CD8-positive, alpha-beta memory T cell (primary cell): Measurements from ENCODE around the gene TAC3. TPM values are rescaled to one million over a fixed set of nuclear protein-coding genes. Genes with fewer than 3 reads are reported as not detected.
A peak's percentile ranks its signal among the peaks of the same experiment; 100 is the strongest.

ENCODE experiments used
- CTCF ChIA-PET: fragments of 350-600 bp; sonication (Branson Sonifier 250); formaldehyde crosslinking; loops from one replicate; lab custom pipeline; 2021; ENCODE audit warnings: antibody characterized with exemption; lab: Charles Lee
- POLR2A ChIA-PET: fragments of 350-600 bp; sonication (Branson Sonifier 250); formaldehyde crosslinking; loops from one replicate; lab custom pipeline; 2021; ENCODE audit warnings: antibody characterized with exemption; lab: Charles Lee
- DNase-seq, 5 donors: peaks; one replicate each; pipeline versions ENCODE4 v3.0.0 to v3.0.0-alpha.2; 2020 to 2022; ENCODE audit warnings: mixed read lengths in 1 of 5
- H3K27ac ChIP-seq: one replicate; pipeline ENCODE4 v1.7.0; 2013; ENCODE audit warnings: low read depth, mild to moderate bottlenecking, low read length, moderate library complexity
- H3K27me3 ChIP-seq: 2 replicates; pipeline ENCODE4 v1.7.0; 2013; ENCODE audit warnings: low read length, mild to moderate bottlenecking; ENCODE audit not compliant: insufficient read depth, poor library complexity, severe bottlenecking
- H3K36me3 ChIP-seq: 2 replicates; pipeline ENCODE4 v1.7.0; 2013; ENCODE audit warnings: mild to moderate bottlenecking, low read length, moderate library complexity; ENCODE audit not compliant: insufficient read depth
- H3K4me1 ChIP-seq: 2 replicates; pipeline ENCODE4 v1.7.0; 2013; ENCODE audit warnings: mild to moderate bottlenecking, low read length, moderate library complexity; ENCODE audit not compliant: insufficient read depth
- H3K4me3 ChIP-seq: 2 replicates; pipeline ENCODE4 v1.7.0; 2013; ENCODE audit warnings: mild to moderate bottlenecking, low read length
- H3K9me3 ChIP-seq: 2 replicates; pipeline ENCODE4 v1.7.0; 2013; ENCODE audit warnings: mild to moderate bottlenecking, low read length
- H3K27ac Mint-ChIP-seq, 8 donors: one replicate each; pipeline ENCODE4 v1.8.0; 2020 to 2021; ENCODE audit warnings: mixed read lengths in 8 of 8, mild to moderate bottlenecking in 6 of 8, inconsistent platforms in 3 of 8, moderate library complexity in 3 of 8
- H3K27me3 Mint-ChIP-seq, 2 donors: one replicate each; pipeline ENCODE4 v1.8.0; 2020 to 2021; ENCODE audit warnings: mixed read lengths in 2 of 2, mild to moderate bottlenecking in 1 of 2, moderate library complexity in 1 of 2
- H3K36me3 Mint-ChIP-seq, 3 donors: one replicate each; pipeline ENCODE4 v1.8.0; 2020 to 2021; ENCODE audit warnings: mixed read lengths in 3 of 3, inconsistent platforms in 1 of 3, mild to moderate bottlenecking in 1 of 3
- H3K4me1 Mint-ChIP-seq, 3 donors: one replicate each; pipeline ENCODE4 v1.8.0; 2020 to 2021; ENCODE audit warnings: mixed read lengths in 3 of 3, inconsistent platforms in 1 of 3, mild to moderate bottlenecking in 1 of 3
- H3K4me3 Mint-ChIP-seq, 7 donors: one replicate each; pipeline ENCODE4 v1.8.0; 2020 to 2021; ENCODE audit warnings: mixed read lengths in 7 of 7, mild to moderate bottlenecking in 6 of 7, moderate library complexity in 4 of 7, inconsistent platforms in 2 of 7
- H3K9me3 Mint-ChIP-seq, 5 donors: one replicate each; pipeline ENCODE4 v1.8.0; 2020 to 2022; ENCODE audit warnings: mixed read lengths in 5 of 5, mild to moderate bottlenecking in 3 of 5, moderate library complexity in 2 of 5, inconsistent platforms in 1 of 5
- polyA plus RNA-seq: library from polyadenylated mRNA; unstranded; fragments of 300-500 nt; fragmentation: Illumina TruSeq; gene quantifications from one replicate; pipeline ENCODE4 v1.2.3, GENCODE V29; 2021
- total RNA-seq, 2 experiments: library from RNA; stranded (reverse); gene quantifications; one replicate each; pipeline ENCODE4 v1.2.3, GENCODE V29; 2021

The TAC3 gene
- total and polyA plus RNA-seq, 3 experiments from 2014 or later: not detected

DNA sequence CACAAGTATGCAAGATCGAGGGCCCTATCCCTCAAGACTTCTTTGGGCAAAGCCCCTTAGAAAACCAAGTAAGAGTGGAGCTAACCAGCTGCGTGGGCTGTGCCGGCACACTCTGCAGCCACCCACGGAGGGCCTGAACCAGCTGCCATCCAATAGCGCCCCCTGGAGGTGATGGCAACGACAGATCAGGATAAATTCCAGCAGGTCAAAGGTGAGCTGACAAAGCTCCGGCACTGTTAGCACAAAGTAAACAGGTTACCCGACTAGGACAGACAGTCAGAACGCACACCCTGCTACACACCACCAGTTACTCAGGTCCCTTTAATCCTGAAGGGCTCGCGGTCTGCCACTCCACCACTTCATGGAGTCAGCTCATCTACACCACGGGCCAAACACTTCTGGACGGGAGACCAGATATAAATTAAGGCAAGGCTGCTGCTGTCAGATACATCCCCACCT lies 14.9 kb downstream of the TAC3 start:
- Mint-ChIP-seq H3K27me3 (no peaks in the 10 kb centered on the region), H3K27ac (peak overlapping the region in 3 of 8 donors; percentile 15 to 74 (median 45)), H3K4me1 (peaks cover 48 to 79% (median 73%) of the 10 kb centered on the region in 3 donors), H3K36me3 (peaks cover 4 to 81% (median 17%) of the 10 kb centered on the region in 3 donors), H3K9me3 (no peaks in the 10 kb centered on the region), H3K4me3 (peak overlapping the region in 2 of 7 donors; percentile 27 to 41)
- Histone ChIP-seq H3K36me3 (peaks cover 26% of the 10 kb centered on the region), H3K27me3 (no peaks in the 10 kb centered on the region), H3K9me3 (no peaks in the 10 kb centered on the region), H3K4me1 (peaks cover 40% of the 10 kb centered on the region), H3K4me3 (no peak overlapping the region), H3K27ac (no peak overlapping the region)
- DNase-seq: peak; percentile 54 to 76 (median 62)
- POLR2A ChIA-PET: interaction anchor here (0.8 kb wide), 1 partner anchor 105 kb away, joined by 3 read pairs; no protein-coding TSS in a partner anchor
- CTCF ChIA-PET: interaction anchor here (0.6 to 4.6 kb wide), 17 partner anchors 9 to 487 kb away, joined by 3 to 23 read pairs (median 3); no protein-coding TSS in a partner anchor

DNA sequence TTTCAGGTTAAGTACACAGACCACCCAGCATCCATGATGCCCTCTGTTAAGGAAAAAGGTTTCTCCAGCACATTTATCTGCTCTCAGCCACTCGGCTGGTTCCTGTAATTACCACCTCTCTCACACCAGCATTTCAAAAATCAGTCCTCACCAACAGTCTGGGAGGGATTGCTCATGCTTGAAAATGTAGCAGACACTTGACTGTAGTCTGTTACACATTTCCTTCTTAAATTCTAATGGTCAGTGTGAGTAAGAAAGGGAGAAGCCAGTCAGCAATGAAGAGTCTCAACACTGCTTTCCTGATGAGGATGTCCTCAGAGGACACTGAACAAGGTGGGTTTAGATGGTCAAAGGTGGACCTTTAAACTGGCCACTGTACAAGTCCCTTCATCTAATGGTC lies 15.9 kb downstream of the TAC3 start:
- ChIA-PET CTCF (interaction anchor here (1.4 to 4.6 kb wide), 3 partner anchors 13 to 486 kb away, joined by 3 to 23 read pairs (median 4); no protein-coding TSS in a partner anchor), POLR2A (no interaction called here)
- Histone ChIP-seq H3K36me3 (peaks cover 26% of the 10 kb centered on the region), H3K27me3 (no peaks in the 10 kb centered on the region), H3K4me3 (no peak overlapping the region), H3K27ac (no peak overlapping the region), H3K9me3 (no peaks in the 10 kb centered on the region), H3K4me1 (peaks cover 36% of the 10 kb centered on the region)
- Mint-ChIP-seq H3K4me1 (peaks cover 42 to 72% (median 68%) of the 10 kb centered on the region in 3 donors), H3K27ac (peak overlapping the region in 2 of 8 donors; percentile 43 to 64), H3K9me3 (no peaks in the 10 kb centered on the region), H3K36me3 (peaks cover 4 to 87% (median 23%) of the 10 kb centered on the region in 3 donors), H3K4me3 (no peak overlapping the region), H3K27me3 (no peaks in the 10 kb centered on the region)
- DNase-seq: no peak

DNA sequence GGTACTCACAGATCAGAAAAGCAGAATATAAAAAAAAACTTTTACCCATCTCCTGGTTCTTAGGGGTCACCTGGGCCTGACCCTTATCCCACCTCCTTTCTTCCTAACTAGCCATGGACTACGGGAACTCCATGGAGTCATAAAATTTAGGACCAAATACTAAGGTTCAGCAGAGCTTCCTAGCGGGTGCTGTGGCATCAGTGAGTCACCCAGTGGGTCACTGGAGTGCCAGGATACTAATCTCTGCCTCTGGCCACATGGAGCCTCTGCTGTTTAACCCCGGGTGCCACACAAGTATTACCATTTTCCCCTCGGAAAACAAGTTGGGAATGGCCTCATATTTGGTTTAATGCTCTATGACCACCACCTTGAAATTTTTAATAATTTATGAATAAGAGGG lies 16.9 kb downstream of the TAC3 start:
- Mint-ChIP-seq H3K27ac (peak overlapping the region in 3 of 8 donors; percentile 14 to 49 (median 48)), H3K4me1 (peaks cover 35 to 63% (median 58%) of the 10 kb centered on the region in 3 donors), H3K36me3 (peaks cover 4 to 84% (median 23%) of the 10 kb centered on the region in 3 donors), H3K27me3 (no peaks in the 10 kb centered on the region), H3K4me3 (no peak overlapping the region), H3K9me3 (no peaks in the 10 kb centered on the region)
- Histone ChIP-seq H3K9me3 (no peaks in the 10 kb centered on the region), H3K4me3 (no peak overlapping the region), H3K4me1 (peaks cover 29% of the 10 kb centered on the region), H3K27me3 (no peaks in the 10 kb centered on the region), H3K36me3 (peaks cover 26% of the 10 kb centered on the region), H3K27ac (no peak overlapping the region)
- DNase-seq: no peak
- CTCF ChIA-PET: no interaction called here
- POLR2A ChIA-PET: interaction anchor here (0.7 kb wide), 1 partner anchor 12 kb away, joined by 3 read pairs; no protein-coding TSS in a partner anchor

DNA sequence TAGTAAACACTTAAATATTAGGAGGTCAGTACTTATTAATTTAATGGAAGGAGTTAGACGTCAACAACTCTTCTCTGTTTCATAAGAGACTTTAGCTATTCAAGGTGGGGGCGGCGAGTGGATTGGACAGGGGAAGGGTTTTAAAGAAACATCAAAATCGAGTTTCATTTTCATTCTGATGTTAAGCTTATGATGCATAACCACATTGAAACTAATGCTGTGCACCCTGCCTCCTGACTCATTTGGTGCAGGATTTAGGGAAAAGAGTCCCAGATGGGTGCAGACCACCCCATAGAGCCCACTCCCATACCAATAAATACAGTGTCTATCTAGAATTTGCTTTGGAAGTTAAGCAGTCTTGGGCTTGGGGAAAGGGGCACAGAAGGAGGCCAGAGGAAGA lies 17.3 kb downstream of the TAC3 start:
- H3K4me3 ChIP-seq: no peak overlapping the region
- Mint-ChIP-seq H3K9me3 (no peaks in the 10 kb centered on the region), H3K4me1 (peaks cover 31 to 58% (median 53%) of the 10 kb centered on the region in 3 donors), H3K27me3 (no peaks in the 10 kb centered on the region), H3K4me3 (peak overlapping the region in 1 of 7 donors; percentile 52), H3K36me3 (peaks cover 4 to 79% (median 19%) of the 10 kb centered on the region in 3 donors), H3K27ac (peak overlapping the region in 7 of 8 donors; percentile 2 to 87 (median 49))
- H3K27ac ChIP-seq: no peak overlapping the region
- DNase-seq: no peak
- no peaks in the 10 kb centered on the region for H3K9me3 ChIP-seq
- H3K36me3 ChIP-seq: peaks cover 22% of the 10 kb centered on the region
- H3K4me1 ChIP-seq: peaks cover 29% of the 10 kb centered on the region
- ChIA-PET POLR2A (no interaction called here), CTCF (no interaction called here)
- H3K27me3 ChIP-seq: no peaks in the 10 kb centered on the region

- POLR2A ChIA-PET: no interaction called here
- CTCF ChIA-PET: no interaction called here
- H3K36me3 Mint-ChIP-seq: peaks cover 4 to 73% (median 15%) of the 10 kb centered on the region in 3 donors
- H3K4me3 Mint-ChIP-seq: no peak overlapping the region
- peaks cover 28 to 53% (median 48%) of the 10 kb centered on the region in 3 donors for H3K4me1 Mint-ChIP-seq
- H3K27ac Mint-ChIP-seq: peak overlapping the region in 4 of 8 donors; percentile 42 to 87 (median 46)
- no peak for DNase-seq
- no peaks in the 10 kb centered on the region for H3K9me3 Mint-ChIP-seq
- Histone ChIP-seq H3K36me3 (peaks cover 16% of the 10 kb centered on the region), H3K9me3 (no peaks in the 10 kb centered on the region), H3K4me3 (no peak overlapping the region), H3K27me3 (no peaks in the 10 kb centered on the region), H3K4me1 (peaks cover 29% of the 10 kb centered on the region), H3K27ac (no peak overlapping the region)
- no peaks in the 10 kb centered on the region for H3K27me3 Mint-ChIP-seq
Measured at GRCh38 chr12:56998316-56998715, 18.0 kb downstream of the TAC3 start.

DNA sequence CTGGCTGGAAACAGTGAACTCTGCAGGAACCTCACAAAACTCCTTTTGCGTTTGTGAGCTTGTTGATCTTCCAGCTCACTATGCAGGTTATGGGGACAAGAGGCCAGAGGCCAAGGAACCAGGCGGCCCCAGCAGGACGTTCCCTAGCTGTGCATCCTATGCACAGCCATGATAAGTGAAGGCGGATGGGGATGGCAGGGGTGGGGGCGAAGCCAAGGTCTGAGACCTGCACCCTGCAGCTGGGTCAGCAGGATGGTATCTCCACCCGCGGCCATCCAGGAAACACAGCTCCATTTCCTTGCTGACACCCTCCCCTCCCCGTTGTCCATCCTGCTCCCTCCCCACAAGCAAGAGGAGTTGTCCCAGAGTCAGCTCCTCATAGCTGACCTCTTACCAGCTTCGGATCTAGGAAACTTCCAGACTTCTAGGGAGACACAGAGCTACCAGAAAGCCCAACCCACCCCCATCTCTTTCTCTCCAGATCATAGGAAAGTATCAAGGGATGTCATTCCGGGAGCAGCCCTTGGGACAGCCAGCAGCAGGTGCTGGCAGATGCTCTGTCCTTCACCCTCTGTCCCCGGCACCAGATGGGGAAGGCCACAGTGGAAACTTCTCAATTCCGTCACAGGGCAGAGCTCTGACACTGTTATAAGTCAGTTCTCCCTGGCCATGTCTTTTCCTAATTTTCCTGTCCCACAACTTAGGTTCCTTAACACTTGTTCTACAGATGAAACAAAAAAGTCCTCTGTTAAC lies 19.4 kb downstream of the TAC3 start:
- Mint-ChIP-seq H3K27me3 (no peaks in the 10 kb centered on the region), H3K27ac (no peak overlapping the region), H3K9me3 (no peaks in the 10 kb centered on the region), H3K36me3 (peaks cover 0 to 61% (median 15%) of the 10 kb centered on the region in 3 donors), H3K4me3 (no peak overlapping the region), H3K4me1 (peaks cover 23 to 39% (median 39%) of the 10 kb centered on the region in 3 donors)
- POLR2A ChIA-PET: no interaction called here
- Histone ChIP-seq H3K27me3 (no peaks in the 10 kb centered on the region), H3K4me1 (peaks cover 23% of the 10 kb centered on the region), H3K27ac (no peak overlapping the region), H3K36me3 (peaks cover 4% of the 10 kb centered on the region), H3K4me3 (no peak overlapping the region), H3K9me3 (no peaks in the 10 kb centered on the region)
- no peak for DNase-seq
- CTCF ChIA-PET: interaction anchor here (0.9 to 1.4 kb wide), 4 partner anchors 9 to 186 kb away, joined by 3 to 6 read pairs (median 4); partner anchors contain the start of gene ZBTB39

DNA sequence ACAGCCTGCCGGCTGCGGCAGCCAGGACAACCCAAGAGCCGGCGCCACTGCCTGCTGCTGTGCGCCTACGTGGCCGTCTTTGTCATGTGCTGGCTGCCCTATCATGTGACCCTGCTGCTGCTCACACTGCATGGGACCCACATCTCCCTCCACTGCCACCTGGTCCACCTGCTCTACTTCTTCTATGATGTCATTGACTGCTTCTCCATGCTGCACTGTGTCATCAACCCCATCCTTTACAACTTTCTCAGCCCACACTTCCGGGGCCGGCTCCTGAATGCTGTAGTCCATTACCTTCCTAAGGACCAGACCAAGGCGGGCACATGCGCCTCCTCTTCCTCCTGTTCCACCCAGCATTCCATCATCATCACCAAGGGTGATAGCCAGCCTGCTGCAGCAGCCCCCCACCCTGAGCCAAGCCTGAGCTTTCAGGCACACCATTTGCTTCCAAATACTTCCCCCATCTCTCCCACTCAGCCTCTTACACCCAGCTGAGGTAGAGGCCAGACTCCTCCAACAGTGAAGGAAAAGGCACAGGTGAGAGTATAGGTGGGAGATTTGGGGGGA lies 20.3 kb downstream of the TAC3 start:
- Mint-ChIP-seq H3K36me3 (peaks cover 0 to 52% (median 15%) of the 10 kb centered on the region in 3 donors), H3K27me3 (no peaks in the 10 kb centered on the region), H3K4me3 (no peak overlapping the region), H3K9me3 (no peaks in the 10 kb centered on the region), H3K4me1 (peaks cover 15 to 30% (median 30%) of the 10 kb centered on the region in 3 donors), H3K27ac (peak overlapping the region in 1 of 8 donors; percentile 30)
- ChIA-PET CTCF (interaction anchor here (0.9 to 1.4 kb wide), 4 partner anchors 8 to 187 kb away, joined by 3 to 6 read pairs (median 4); partner anchors contain the start of gene ZBTB39), POLR2A (no interaction called here)
- Histone ChIP-seq H3K9me3 (no peaks in the 10 kb centered on the region), H3K4me1 (peaks cover 14% of the 10 kb centered on the region), H3K27ac (no peak overlapping the region), H3K27me3 (no peaks in the 10 kb centered on the region), H3K4me3 (no peak overlapping the region), H3K36me3 (peaks cover 4% of the 10 kb centered on the region)
- DNase-seq: no peak
